HG03521 (cell line): ENCODE results near the gene TMPRSS11D.

Source experiments
- ATAC-seq: cut with Tn5 transposase; IDR thresholded peaks from one replicate; pipeline ENCODE4 v1.9.1; 2021; ENCODE audit warnings: mild to moderate bottlenecking, moderate library complexity; ENCODE audit not compliant: unreplicated experiment

TMPRSS11D gene, protein sequence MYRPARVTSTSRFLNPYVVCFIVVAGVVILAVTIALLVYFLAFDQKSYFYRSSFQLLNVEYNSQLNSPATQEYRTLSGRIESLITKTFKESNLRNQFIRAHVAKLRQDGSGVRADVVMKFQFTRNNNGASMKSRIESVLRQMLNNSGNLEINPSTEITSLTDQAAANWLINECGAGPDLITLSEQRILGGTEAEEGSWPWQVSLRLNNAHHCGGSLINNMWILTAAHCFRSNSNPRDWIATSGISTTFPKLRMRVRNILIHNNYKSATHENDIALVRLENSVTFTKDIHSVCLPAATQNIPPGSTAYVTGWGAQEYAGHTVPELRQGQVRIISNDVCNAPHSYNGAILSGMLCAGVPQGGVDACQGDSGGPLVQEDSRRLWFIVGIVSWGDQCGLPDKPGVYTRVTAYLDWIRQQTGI

DNA sequence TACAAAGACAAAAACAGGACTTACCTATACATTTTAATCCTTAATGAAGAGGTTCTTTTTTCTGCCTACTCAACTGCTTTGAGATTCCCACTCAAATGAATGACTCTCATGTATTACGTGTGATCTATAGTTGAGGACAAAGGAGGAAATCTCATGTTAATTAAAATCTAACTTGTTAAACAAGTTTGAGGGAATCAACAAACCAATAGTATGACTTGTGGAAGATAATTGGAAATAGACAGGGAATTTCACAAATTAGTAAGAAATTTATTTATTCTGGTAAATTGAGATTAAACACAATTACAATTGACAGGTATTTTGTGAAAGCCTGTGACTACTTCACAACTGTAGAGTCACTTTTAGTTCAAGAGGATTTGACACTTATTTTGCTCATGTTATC is at the start of gene TMPRSS11D:
TSS of gene TMPRSS11D (minus strand) at position 101 of the 400 bp plus-strand sequence. CDS start at position 32, 69 bp downstream.
- ATAC-seq = no peak

GRCh38 chr4:67933038-67933437 is 49.2 kb upstream of the TMPRSS11D start:
- ATAC-seq = no peak

GRCh38 chr4:67931256-67931655 is 47.5 kb upstream of the TMPRSS11D start:
- ATAC-seq = no peak

DNA sequence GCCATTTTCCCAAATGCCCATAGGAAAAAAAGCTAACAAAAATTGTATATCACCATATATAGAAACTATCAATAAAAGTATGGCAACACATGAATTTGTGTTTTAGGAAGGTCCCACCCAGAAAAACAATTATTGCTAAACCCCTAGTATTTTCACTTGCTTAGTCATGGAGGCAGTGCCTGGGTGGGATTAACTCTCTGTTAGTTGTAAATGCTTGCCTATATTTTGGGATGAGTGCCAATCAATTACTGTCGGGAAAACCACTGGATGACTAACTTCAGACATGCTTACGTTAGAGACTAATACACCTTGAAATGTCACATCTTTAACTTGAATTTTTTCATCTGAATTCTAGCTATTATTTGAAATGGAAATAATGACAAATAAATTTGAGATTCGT is 45.6 kb upstream of the TMPRSS11D start:
- no peak for ATAC-seq

DNA sequence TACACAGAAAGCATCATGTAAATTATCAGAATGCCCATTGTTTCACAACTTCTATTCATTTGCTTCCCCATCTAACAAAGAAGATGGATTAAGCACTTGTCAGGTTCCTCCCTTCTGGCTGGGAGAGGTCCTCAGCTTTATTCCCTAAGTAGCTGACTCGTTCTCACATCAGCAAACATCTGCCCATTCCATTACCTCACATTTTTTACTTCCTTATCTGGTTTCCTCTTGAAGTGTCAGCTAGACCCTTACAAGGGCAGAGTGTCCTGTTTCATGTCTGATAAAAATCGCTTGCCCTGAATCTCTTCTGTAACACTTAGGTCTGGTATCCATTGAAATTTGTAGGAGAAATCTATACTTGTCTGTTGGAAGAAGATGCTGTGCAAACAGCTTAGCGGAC is 44.7 kb upstream of the TMPRSS11D start:
- no peak for ATAC-seq

- no peak for ATAC-seq
Observed at GRCh38 chr4:67927251-67927650, 43.4 kb upstream of the TMPRSS11D start.

GRCh38 chr4:67926485-67926884 is 42.7 kb upstream of the TMPRSS11D start:
- no peak for ATAC-seq

DNA sequence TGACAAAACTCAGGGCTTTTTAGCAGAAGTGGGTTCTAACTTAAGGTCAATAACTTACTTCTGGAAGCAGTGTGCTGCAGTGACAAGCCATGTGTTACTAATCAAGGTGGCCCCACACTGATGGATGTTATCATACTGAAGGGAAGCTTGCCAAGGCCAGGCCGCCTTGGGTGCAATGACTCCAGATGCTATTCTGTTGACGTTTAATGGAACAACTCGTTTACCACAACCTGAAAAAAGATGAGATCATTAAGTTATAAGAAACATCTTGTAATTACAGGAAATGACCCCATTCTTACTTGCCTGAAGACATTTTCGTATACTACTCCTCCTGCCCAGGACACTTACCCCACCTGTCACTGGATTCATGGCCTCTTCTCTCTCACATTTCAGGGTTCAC is 38.9 kb upstream of the TMPRSS11D start:
- ATAC-seq = no peak

- no peak for ATAC-seq
Observed at GRCh38 chr4:67918428-67918827, 34.6 kb upstream of the TMPRSS11D start.

DNA sequence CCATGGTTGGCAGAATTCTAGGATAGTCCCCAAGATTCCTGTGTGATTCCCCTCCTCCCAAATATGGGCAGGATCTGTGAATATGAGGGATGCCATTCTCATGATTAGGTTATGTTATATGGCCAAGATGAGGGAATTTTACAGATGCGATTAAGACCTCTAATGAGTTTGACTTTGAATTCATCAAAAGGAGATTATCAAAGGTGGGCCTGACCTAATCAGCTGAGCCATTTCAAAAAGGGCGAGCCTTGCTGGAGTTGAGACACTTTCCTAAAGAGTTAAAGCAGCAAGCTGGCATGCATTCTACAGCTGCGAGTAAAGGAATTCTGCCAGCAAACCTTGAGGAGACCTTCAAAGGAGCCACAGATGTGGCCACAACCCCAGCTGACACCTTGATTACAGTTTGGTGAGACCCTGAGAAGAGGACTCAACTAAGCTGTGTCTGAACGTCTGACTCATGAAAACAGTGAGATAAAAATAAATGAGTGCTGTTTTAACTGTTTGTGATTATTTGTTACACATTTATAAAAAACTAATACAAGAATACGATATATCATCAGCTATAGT is 31.7 kb upstream of the TMPRSS11D start:
- no peak for ATAC-seq

DNA sequence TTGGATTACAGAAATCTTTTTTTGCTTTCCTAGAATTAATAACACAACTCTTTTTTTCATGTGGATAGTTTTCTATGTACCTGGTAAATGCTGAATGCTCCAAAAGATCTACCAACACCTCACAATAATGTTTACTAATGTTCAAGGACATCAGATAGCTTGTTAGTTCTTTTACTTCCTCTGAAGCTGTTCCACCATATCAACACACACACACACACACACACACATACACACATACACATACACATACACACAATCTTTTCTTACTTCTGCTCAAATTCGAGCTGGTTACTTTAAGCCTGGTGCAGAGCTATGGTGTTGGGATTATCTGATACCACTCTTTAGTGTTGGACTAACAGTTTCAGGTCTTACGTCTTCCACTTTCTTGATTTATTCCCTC is 28.3 kb upstream of the TMPRSS11D start:
- ATAC-seq = no peak

GRCh38 chr4:67911638-67912037 is 27.8 kb upstream of the TMPRSS11D start:
- no peak for ATAC-seq

DNA sequence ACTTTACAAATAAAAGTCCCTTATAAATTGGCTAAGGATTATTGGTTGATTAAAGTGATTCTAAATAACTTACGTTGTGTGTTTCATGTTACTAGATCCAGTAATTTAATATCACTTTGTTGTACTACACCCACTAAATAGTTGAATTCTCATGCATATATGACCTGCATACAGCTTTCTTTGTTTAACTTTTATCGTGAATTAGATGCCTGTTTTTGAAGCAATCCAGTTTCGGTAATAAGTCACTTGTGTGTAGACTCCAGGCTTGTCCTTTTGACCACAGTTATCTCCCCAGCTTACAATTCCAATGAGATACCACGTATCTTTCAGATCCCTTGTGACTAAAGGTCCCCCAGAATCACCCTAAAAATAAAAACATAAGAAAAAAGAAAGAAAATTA is 27.3 kb upstream of the TMPRSS11D start:
- ATAC-seq = no peak

GRCh38 chr4:67910585-67910905 is 26.7 kb upstream of the TMPRSS11D start:
- ATAC-seq = no peak

GRCh38 chr4:67909905-67910584 is 26.2 kb upstream of the TMPRSS11D start:
- ATAC-seq = no peak

- no peak for ATAC-seq
Observed at GRCh38 chr4:67907650-67908049, 23.8 kb upstream of the TMPRSS11D start.

DNA sequence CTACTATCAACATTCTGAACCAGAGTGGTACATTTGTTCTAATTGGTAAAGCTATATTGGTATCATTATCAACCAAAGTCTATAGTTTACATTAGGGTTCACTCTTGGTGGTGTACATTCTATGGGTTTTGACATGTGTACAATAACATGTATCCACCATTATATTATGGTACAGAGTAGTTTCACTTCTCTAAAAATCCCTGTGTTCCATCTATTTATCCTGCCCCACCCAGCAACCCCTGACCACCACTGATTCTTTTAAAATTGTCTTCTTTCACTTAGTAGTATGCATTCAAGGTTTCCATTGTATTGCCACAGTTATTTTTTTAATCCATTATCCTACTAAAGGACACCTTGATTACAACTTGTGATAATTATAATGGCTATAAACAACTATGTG is 15.3 kb upstream of the TMPRSS11D start:
- no peak for ATAC-seq

GRCh38 chr4:67897686-67898085 is 13.9 kb upstream of the TMPRSS11D start:
- ATAC-seq = no peak

DNA sequence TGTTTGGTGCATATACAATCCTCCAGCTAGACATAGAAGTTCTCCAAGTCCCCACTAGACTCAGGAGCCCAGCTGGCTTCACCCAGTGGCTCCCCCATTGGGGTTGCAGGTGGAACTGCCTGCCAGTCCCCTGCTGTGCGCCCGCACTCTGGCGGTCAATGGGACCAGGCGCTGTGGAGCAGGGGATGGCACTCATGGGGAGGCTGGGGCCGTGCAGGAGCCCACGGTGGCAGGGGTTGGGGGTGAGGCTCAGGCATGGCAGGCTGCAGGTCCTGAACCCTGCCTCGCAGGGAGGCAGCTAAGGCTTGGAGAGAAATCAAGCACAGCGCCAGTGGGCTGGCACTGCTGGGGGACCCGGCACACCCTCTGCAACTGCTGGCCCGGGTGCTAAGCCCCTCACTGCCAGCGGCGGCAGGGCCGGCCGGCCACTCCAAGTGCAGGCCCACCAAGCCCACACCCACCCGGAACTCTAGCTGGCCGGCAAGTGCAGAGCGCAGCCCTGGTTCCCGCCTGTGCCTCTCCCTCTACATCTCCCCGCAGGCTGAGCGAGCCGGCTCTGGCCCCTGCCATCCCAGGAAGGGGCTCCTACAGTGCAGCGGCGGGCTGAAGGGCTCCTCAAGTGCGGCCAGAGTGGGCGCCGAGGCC is 12.7 kb upstream of the TMPRSS11D start:
- no peak for ATAC-seq

DNA sequence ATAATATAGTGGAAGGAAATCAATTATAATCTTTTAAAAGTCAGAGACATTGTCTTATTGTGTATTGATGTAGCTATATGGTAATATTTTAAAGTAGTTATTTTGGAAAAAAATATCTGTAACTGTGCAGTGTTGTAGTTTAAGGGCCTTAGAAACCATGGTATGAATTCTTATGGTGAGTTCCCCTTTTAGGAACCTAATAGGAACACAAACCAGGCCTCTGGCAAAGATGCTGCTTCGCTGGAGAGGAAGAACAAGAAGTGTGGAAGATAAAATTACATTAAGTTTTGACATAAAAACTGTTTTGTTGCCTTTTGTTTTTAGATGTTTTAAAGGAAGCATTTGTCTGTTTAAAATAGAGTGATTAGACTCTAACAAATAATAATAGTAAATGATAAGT is 10.9 kb upstream of the TMPRSS11D start:
- no peak for ATAC-seq

GRCh38 chr4:67892905-67893304 is 9.1 kb upstream of the TMPRSS11D start:
- no peak for ATAC-seq

DNA sequence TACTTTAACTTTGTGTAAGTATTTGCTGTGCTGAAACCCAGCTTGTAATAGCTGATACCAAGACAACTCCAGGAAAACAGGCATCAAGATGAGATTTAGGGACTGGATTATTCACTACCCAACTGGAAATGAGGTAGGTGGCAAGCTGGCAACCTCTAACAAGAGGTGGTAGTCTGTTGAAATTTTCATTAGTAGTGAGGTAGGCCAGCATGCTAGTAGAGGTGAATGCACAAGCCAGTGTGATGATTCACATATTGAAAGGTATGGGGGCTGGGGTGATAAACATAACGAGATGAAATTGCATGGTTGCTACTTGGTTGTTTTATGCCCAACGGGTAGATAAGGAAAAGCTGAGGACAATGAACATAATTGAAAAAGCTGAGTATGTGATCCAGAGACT is 8.5 kb upstream of the TMPRSS11D start:
- no peak for ATAC-seq
